Neuron (in vitro differentiated cells): ENCODE results near the gene SERP2.
A peak's percentile ranks its signal among the peaks of the same experiment; 100 is the strongest.

Experiments used
- H2AFZ ChIP-seq: one replicate; pipeline ENCODE4 v1.6.1; 2013; ENCODE audit warnings: low read depth, mild to moderate bottlenecking, inconsistent platforms, low read length, moderate library complexity
- H3K27me3 ChIP-seq: one replicate; pipeline ENCODE4 v1.6.1; 2013; ENCODE audit warnings: low read length; ENCODE audit not compliant: insufficient read depth
- H3K36me3 ChIP-seq: one replicate; pipeline ENCODE4 v1.6.1; 2013; ENCODE audit warnings: low read length; ENCODE audit not compliant: insufficient read depth
- H3K4me1 ChIP-seq: one replicate; pipeline ENCODE4 v1.6.1; 2013; ENCODE audit warnings: low read length; ENCODE audit not compliant: insufficient read depth
- H3K4me3 ChIP-seq: 2 replicates; pipeline ENCODE4 v1.5.1; 2013; ENCODE audit warnings: mild to moderate bottlenecking, low read length, moderate library complexity
- H3K9me3 ChIP-seq: one replicate; pipeline ENCODE4 v1.6.1; 2013; ENCODE audit warnings: low read length

The SERP2 gene

GRCh38 chr13:44384778-44385177 is 11.2 kb downstream of the SERP2 start:
- H3K9me3 ChIP-seq = no peaks in the 10 kb centered on the region
- no peak overlapping the region for H3K4me3 ChIP-seq
- H2AFZ ChIP-seq = no peak overlapping the region
- H3K4me1 ChIP-seq = peaks cover 19% of the 10 kb centered on the region
- H3K27me3 ChIP-seq = no peaks in the 10 kb centered on the region
- H3K36me3 ChIP-seq = no peaks in the 10 kb centered on the region

DNA sequence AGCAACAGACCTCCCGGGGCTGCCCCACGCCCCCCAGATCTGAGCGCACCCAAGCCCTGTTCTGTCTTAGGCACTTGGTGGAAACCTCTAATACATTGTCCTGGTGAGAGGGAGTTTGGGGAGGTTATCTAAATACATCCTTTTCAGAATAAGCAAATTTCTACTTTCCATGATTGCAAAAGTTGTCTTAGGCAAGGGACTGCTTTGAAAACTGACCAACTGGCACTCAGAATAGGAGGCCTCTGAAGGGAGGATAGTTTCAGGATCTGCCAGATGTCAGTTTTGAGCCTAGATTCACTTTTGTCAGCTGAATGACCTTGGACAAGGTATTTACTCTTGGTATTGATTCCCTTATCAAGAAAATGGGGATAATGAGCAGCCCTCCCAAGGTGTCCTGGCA is 11.8 kb downstream of the SERP2 start:
- no peaks in the 10 kb centered on the region for H3K9me3 ChIP-seq

DNA sequence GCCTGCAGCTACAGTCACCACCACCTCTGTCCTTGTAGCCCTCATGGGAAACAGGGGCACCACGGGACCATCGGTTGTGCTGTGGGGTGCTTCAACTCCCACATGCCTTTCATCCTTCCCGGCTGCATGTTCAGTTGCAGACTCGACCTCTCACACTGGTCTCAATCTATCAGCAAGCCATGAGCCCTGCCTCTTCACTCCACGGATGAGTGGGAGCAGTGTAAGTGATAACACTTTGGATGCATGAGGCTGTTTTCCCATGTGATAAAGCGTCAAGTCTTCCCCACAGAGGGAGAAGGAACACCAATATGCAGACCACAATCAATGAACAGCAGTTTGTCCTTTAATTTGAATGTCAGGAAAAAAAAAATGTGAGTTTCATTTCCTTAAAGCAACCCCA is 12.2 kb downstream of the SERP2 start:
- no peaks in the 10 kb centered on the region for H3K9me3 ChIP-seq
- H2AFZ ChIP-seq = no peak overlapping the region
- no peaks in the 10 kb centered on the region for H3K36me3 ChIP-seq
- no peak overlapping the region for H3K4me3 ChIP-seq
- no peaks in the 10 kb centered on the region for H3K27me3 ChIP-seq
- peaks cover 19% of the 10 kb centered on the region for H3K4me1 ChIP-seq

More for the DNA sequence above, 11.8 kb downstream of the SERP2 start:
- peaks cover 19% of the 10 kb centered on the region for H3K4me1 ChIP-seq
- H3K4me3 ChIP-seq = no peak overlapping the region
- H3K27me3 ChIP-seq = no peaks in the 10 kb centered on the region
- H3K36me3 ChIP-seq = no peaks in the 10 kb centered on the region
- H2AFZ ChIP-seq = no peak overlapping the region

- no peaks in the 10 kb centered on the region for H3K36me3 ChIP-seq
- H3K4me1 ChIP-seq = peaks cover 19% of the 10 kb centered on the region
- H2AFZ ChIP-seq = no peak overlapping the region
- no peaks in the 10 kb centered on the region for H3K9me3 ChIP-seq
- no peaks in the 10 kb centered on the region for H3K27me3 ChIP-seq
- no peak overlapping the region for H3K4me3 ChIP-seq
Measured at GRCh38 chr13:44386913-44387556, 13.4 kb downstream of the SERP2 start.

DNA sequence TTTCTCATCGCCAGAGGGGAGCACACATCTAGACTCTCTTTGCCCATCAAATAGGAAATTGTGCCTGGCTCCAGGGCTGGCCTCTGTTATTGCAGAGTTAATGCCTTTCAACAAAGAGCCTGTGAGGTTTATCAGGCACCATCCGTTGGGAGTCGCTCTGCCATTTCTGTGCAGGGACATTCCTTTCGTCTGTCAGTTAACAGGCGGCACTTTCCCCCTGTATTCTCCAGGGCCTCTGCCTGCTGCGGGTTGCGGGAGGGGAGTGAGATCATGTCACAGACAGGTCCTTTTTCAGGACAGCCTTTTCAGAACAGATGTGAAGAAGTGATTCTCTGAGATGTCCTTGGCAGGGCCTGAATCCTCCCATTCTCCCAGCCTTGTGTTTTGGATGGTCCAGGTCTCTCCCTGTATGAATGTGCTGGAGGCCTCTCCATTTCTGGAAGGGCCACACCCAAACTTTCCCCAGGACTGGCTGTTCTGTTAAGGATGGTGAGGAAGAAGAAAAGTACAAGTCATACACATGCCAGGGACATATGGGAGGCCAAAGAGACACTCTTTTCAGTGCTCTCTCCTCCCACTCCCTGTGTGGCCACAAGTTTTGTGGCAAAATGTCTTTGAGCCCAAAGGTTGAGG is 14.9 kb downstream of the SERP2 start:
- Histone ChIP-seq H2AFZ (no peak overlapping the region), H3K9me3 (no peaks in the 10 kb centered on the region), H3K4me1 (peaks cover 19% of the 10 kb centered on the region), H3K36me3 (no peaks in the 10 kb centered on the region), H3K4me3 (no peak overlapping the region), H3K27me3 (no peaks in the 10 kb centered on the region)

- H2AFZ ChIP-seq = no peak overlapping the region
- no peak overlapping the region for H3K4me3 ChIP-seq
- no peaks in the 10 kb centered on the region for H3K36me3 ChIP-seq
- no peaks in the 10 kb centered on the region for H3K27me3 ChIP-seq
- H3K4me1 ChIP-seq = peaks cover 16% of the 10 kb centered on the region
- H3K9me3 ChIP-seq = no peaks in the 10 kb centered on the region
Measured at GRCh38 chr13:44389060-44389666, 15.5 kb downstream of the SERP2 start.

GRCh38 chr13:44389876-44390275 is 16.3 kb downstream of the SERP2 start:
- no peak overlapping the region for H3K4me3 ChIP-seq
- no peaks in the 10 kb centered on the region for H3K27me3 ChIP-seq
- no peaks in the 10 kb centered on the region for H3K9me3 ChIP-seq
- H3K36me3 ChIP-seq = no peaks in the 10 kb centered on the region
- H3K4me1 ChIP-seq = peaks cover 13% of the 10 kb centered on the region
- H2AFZ ChIP-seq = no peak overlapping the region

DNA sequence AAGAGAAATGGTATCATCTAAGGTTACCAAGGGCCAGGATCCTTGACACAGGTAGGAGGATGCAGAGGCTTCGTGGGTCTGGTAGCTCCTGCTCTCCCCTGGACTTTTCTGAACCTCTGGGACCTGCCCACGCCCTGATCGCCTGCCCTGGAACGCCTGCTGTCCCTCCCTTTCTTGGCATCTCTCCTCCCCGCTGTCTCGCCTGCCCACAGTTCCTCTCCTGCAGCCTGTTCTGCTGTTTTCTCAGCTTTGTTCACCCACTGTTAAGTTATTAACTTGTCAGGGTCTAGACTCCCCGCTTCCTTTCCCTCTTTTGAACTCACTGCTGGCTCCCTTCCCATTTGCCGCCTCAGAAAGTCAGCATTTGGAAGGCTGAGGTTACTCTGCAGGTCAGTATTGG is 19.8 kb downstream of the SERP2 start:
- Histone ChIP-seq H2AFZ (no peak overlapping the region), H3K4me3 (no peak overlapping the region), H3K27me3 (no peaks in the 10 kb centered on the region), H3K9me3 (no peaks in the 10 kb centered on the region), H3K36me3 (no peaks in the 10 kb centered on the region), H3K4me1 (peaks cover 27% of the 10 kb centered on the region)

GRCh38 chr13:44394658-44395057 is 21.0 kb downstream of the SERP2 start:
- no peak overlapping the region for H3K4me3 ChIP-seq
- no peak overlapping the region for H2AFZ ChIP-seq
- no peaks in the 10 kb centered on the region for H3K27me3 ChIP-seq
- no peaks in the 10 kb centered on the region for H3K36me3 ChIP-seq
- H3K9me3 ChIP-seq = no peaks in the 10 kb centered on the region
- H3K4me1 ChIP-seq = peaks cover 21% of the 10 kb centered on the region

- no peaks in the 10 kb centered on the region for H3K36me3 ChIP-seq
- H3K4me3 ChIP-seq = peak overlapping the region; percentile 16
Measured at GRCh38 chr13:44395976-44396694, 22.5 kb downstream of the SERP2 start.

GRCh38 chr13:44396701-44397580 is 23.3 kb downstream of the SERP2 start:
- H3K4me1 ChIP-seq = peaks cover 21% of the 10 kb centered on the region
- H3K9me3 ChIP-seq = no peaks in the 10 kb centered on the region
- peak overlapping the region; percentile 8 for H2AFZ ChIP-seq
- H3K27me3 ChIP-seq = no peaks in the 10 kb centered on the region
- H3K36me3 ChIP-seq = no peaks in the 10 kb centered on the region
- peak overlapping the region; percentile 16 for H3K4me3 ChIP-seq

More at GRCh38 chr13:44395976-44396694, 22.5 kb downstream of the SERP2 start:
- Histone ChIP-seq H3K27me3 (no peaks in the 10 kb centered on the region), H3K4me1 (peaks cover 21% of the 10 kb centered on the region), H3K9me3 (no peaks in the 10 kb centered on the region), H2AFZ (peak overlapping the region; percentile 8)

- Histone ChIP-seq H3K4me1 (peaks cover 21% of the 10 kb centered on the region), H2AFZ (no peak overlapping the region), H3K9me3 (no peaks in the 10 kb centered on the region), H3K36me3 (no peaks in the 10 kb centered on the region), H3K27me3 (no peaks in the 10 kb centered on the region), H3K4me3 (no peak overlapping the region)
Measured at GRCh38 chr13:44397766-44398223, 24.2 kb downstream of the SERP2 start.
